H1 (cell line): Measurements from ENCODE around the gene MYH9. TPM values are rescaled to one million over a fixed set of nuclear protein-coding genes. Genes with fewer than 3 reads are reported as not detected.

Experiments
- CTBP2 ChIP-seq: IDR thresholded peaks from 2 replicates; pipeline ENCODE4 v1.7.0; 2011; ENCODE audit warnings: borderline replicate concordance, mild to moderate bottlenecking, moderate library complexity, mixed read lengths, low read length; ENCODE audit not compliant: insufficient read depth, insufficient read length
- polyA plus RNA-seq, 7 experiments: library from polyadenylated mRNA; depleted of rRNA in 3 of 7; stranded (reverse) in 5 of 7; unstranded in 2 of 7; fragments of >200 nt in 5 of 7; fragments of 200-250 nt in 2 of 7; gene quantifications; 1 replicate in 5 of 7; 2 replicates in 1 of 7; 4 replicates in 1 of 7; pipeline versions ENCODE4 v1.2.1 to v1.2.3, GENCODE V29; 2011 to 2013; ENCODE audit warnings: missing spikeins in 2 of 7, mixed read lengths in 2 of 7
- total RNA-seq: library from RNA; stranded (reverse); fragmentation: NEBNext Ultra II Directional; extraction: Animal tissue kit (Norgen Biotek cat#: 25700); gene quantifications from 2 replicates; pipeline ENCODE4 v1.2.1, GENCODE V29; 2021

The MYH9 gene
- total and polyA plus RNA-seq, 2 of the 8 experiments (the other 6 are each of a cell fraction or from before 2014, with no cell fraction given) = 24.9 to 322 TPM

DNA sequence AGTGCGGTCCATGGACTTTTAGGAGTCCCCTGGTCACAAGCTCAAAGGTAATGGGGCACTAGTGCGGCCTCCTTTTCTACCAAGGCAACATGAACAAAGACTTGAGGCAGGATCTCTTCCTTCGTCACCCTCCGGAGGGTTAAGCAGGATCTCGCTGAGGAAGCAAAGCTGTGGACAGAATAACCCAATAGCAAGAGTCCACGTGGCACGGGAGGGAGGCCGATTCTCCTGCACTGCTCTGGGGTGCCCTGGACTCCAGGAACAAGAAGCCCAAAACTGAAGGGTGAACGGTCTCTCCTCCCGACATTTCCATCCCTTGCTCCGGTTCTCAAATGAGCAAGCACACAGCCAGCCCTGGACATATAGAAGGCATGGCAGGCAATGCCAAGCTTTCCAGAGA is 20.7 kb downstream of the MYH9 start (continued):
- TF ChIP-seq CTBP2 = no peak
